H1 (cell line): ENCODE measurements around the gene SCN10A. TPM values are rescaled to one million over a fixed set of nuclear protein-coding genes. Genes with fewer than 3 reads are reported as not detected.

ENCODE experiments used
- CTCF ChIA-PET: fragments of 300-600 bp; sonication (Branson Sonifier 250); formaldehyde crosslinking; loops from one replicate; lab custom pipeline; 2021; ENCODE audit not compliant: partially characterized antibody; lab: Charles Lee
- POLR2A ChIA-PET: fragments of 300-600 bp; sonication (Branson Sonifier 250); formaldehyde crosslinking; loops from one replicate; lab custom pipeline; 2021; ENCODE audit warnings: inconsistent platforms; ENCODE audit not compliant: partially characterized antibody; lab: Charles Lee
- DNase-seq, 2 experiments: peaks; one replicate each; pipeline versions ENCODE4 v3.0.0 to v3.0.0-alpha.2; 2010 to 2022; ENCODE audit warnings: low spot score in 2 of 2, low read depth in 1 of 2, mixed read lengths in 1 of 2
- FAIRE-seq: peaks from 2 replicates; lab custom pipeline; 2011; peaks lifted over from hg19 to GRCh38; lab: Jason Lieb, UNC
- H2AFZ ChIP-seq: 2 replicates; pipeline ENCODE4 v1.8.1; 2012; ENCODE audit warnings: low read length, inconsistent platforms
- H2AK5ac ChIP-seq: 2 replicates; pipeline ENCODE4 v1.6.1; 2013; ENCODE audit warnings: low read depth, low read length
- H2BK120ac ChIP-seq: replicated peaks from 2 replicates; pipeline ENCODE3; 2013; ENCODE audit warnings: low read depth, low read length, inconsistent platforms
- H2BK12ac ChIP-seq: 2 replicates; pipeline ENCODE4 v1.6.1; 2013; ENCODE audit warnings: low read depth, low read length
- H2BK15ac ChIP-seq: 2 replicates; pipeline ENCODE4 v1.6.1; 2013; ENCODE audit warnings: low read length
- H2BK20ac ChIP-seq: 2 replicates; pipeline ENCODE4 v1.6.1; 2013; ENCODE audit warnings: low read length
- H2BK5ac ChIP-seq: 2 replicates; pipeline ENCODE4 v1.6.1; 2013; ENCODE audit warnings: low read depth, low read length
- H3K14ac ChIP-seq: 2 replicates; pipeline ENCODE4 v1.6.1; 2013; ENCODE audit warnings: inconsistent platforms; ENCODE audit not compliant: insufficient read length
- H3K18ac ChIP-seq: 2 replicates; pipeline ENCODE4 v1.6.1; 2013; ENCODE audit warnings: low read length; ENCODE audit errors: extremely low read depth
- H3K23ac ChIP-seq: 2 replicates; pipeline ENCODE4 v1.6.1; 2013; ENCODE audit warnings: inconsistent platforms; ENCODE audit not compliant: insufficient read length
- H3K23me2 ChIP-seq: 2 replicates; pipeline ENCODE4 v1.6.1; 2013; ENCODE audit warnings: low read depth, low read length
- H3K27ac ChIP-seq: 2 replicates; pipeline ENCODE4 v1.6.1; 2011; ENCODE audit warnings: low read depth, low read length, inconsistent platforms
- H3K27me3 ChIP-seq, 4 experiments: replicated peaks in 1 of 4; 1 replicate in 1 of 4; 2 replicates in 3 of 4; pipeline versions ENCODE4 v1.6.1 to v1.8.1; 2011 to 2013; ENCODE audit warnings: low read length in 3 of 4, mild to moderate bottlenecking in 3 of 4, inconsistent platforms in 2 of 4, mixed read lengths in 2 of 4, moderate library complexity in 1 of 4; ENCODE audit not compliant: control insufficient read depth in 3 of 4, insufficient read depth in 3 of 4; ENCODE audit errors: extremely low read depth in 1 of 4
- H3K36me3 ChIP-seq, 4 experiments: 2 replicates each; pipeline versions ENCODE4 v1.6.1 to v1.8.1; 2011 to 2013; ENCODE audit warnings: mild to moderate bottlenecking in 4 of 4, low read length in 3 of 4, moderate library complexity in 2 of 4, control low read depth in 1 of 4, inconsistent platforms in 1 of 4; ENCODE audit not compliant: insufficient read depth in 4 of 4, control insufficient read depth in 2 of 4
- H3K4ac ChIP-seq: replicated peaks from 2 replicates; pipeline ENCODE3; 2013; ENCODE audit warnings: low read length, low read depth, mixed read lengths, inconsistent platforms; ENCODE audit not compliant: insufficient read length
- H3K4me1 ChIP-seq, 4 experiments: replicated peaks in 1 of 4; 1 replicate in 1 of 4; 2 replicates in 3 of 4; pipeline versions ENCODE4 v1.6.1 to v1.8.1; 2011 to 2013; ENCODE audit warnings: low read length in 3 of 4, inconsistent platforms in 2 of 4, mixed read lengths in 1 of 4; ENCODE audit not compliant: insufficient read depth in 4 of 4, control insufficient read depth in 3 of 4
- H3K4me2 ChIP-seq, 2 experiments: 2 replicates each; pipeline versions ENCODE4 v1.6.1 to v1.8.1; 2011 to 2013; ENCODE audit warnings: low read depth in 2 of 2, low read length in 2 of 2, control low read depth in 1 of 2, inconsistent platforms in 1 of 2, mild to moderate bottlenecking in 1 of 2; ENCODE audit not compliant: insufficient read depth in 1 of 2
- H3K4me3 ChIP-seq, 4 experiments: fragments of 200-600, 300-600 bp in 1 of 4; sonication (generic), shearing (Covaris generic), sonication (Bioruptor Twin) in 1 of 4; 2 replicates each; pipeline versions ENCODE4 v1.5.1 to v1.8.1; 2011 to 2016; ENCODE audit warnings: low read length in 4 of 4, low read depth in 3 of 4, control low read depth in 2 of 4, inconsistent platforms in 2 of 4, mild to moderate bottlenecking in 2 of 4, mixed read lengths in 1 of 4, moderate library complexity in 1 of 4; ENCODE audit not compliant: insufficient read depth in 2 of 4; ENCODE audit errors: extremely low read depth in 1 of 4
- H3K56ac ChIP-seq: replicated peaks from 2 replicates; pipeline ENCODE3; 2013; ENCODE audit warnings: low read depth, mild to moderate bottlenecking, mixed read lengths, low read length, inconsistent platforms; ENCODE audit not compliant: insufficient read length
- H3K79me1 ChIP-seq: 2 replicates; pipeline ENCODE4 v1.6.1; 2013; ENCODE audit warnings: low read depth, low read length, control low read depth
- H3K79me2 ChIP-seq, 2 experiments: 2 replicates each; pipeline versions ENCODE4 v1.6.1 to v1.8.1; 2012 to 2013; ENCODE audit warnings: low read length in 2 of 2, mild to moderate bottlenecking in 2 of 2, inconsistent platforms in 1 of 2; ENCODE audit not compliant: insufficient read depth in 2 of 2, control insufficient read depth in 1 of 2
- H3K9ac ChIP-seq, 4 experiments: replicated peaks in 1 of 4; 1 replicate in 1 of 4; 2 replicates in 3 of 4; pipeline versions ENCODE4 v1.6.1 to v1.8.1; 2011 to 2013; ENCODE audit warnings: low read depth in 3 of 4, low read length in 3 of 4, control low read depth in 2 of 4, mild to moderate bottlenecking in 2 of 4, moderate library complexity in 2 of 4, inconsistent platforms in 1 of 4; ENCODE audit errors: extremely low read depth in 1 of 4
- H3K9me3 ChIP-seq, 2 experiments: 2 replicates each; pipeline versions ENCODE4 v1.6.1 to v1.8.1; 2012 to 2013; ENCODE audit warnings: mild to moderate bottlenecking in 2 of 2, moderate library complexity in 2 of 2, control low read depth in 1 of 2, inconsistent platforms in 1 of 2, low read depth in 1 of 2, low read length in 1 of 2, mixed read lengths in 1 of 2; ENCODE audit not compliant: insufficient read depth in 2 of 2
- H4K20me1 ChIP-seq, 2 experiments: replicated peaks in 1 of 2; 2 replicates each; pipeline versions ENCODE3 to v1.8.1; 2011 to 2013; ENCODE audit warnings: inconsistent platforms in 2 of 2, low read length in 2 of 2, mild to moderate bottlenecking in 1 of 2; ENCODE audit not compliant: insufficient read depth in 2 of 2, control insufficient read depth in 1 of 2
- H4K5ac ChIP-seq: 2 replicates; pipeline ENCODE4 v1.6.1; 2013; ENCODE audit warnings: low read length, low read depth, mixed read lengths, inconsistent platforms; ENCODE audit not compliant: insufficient read length
- H4K8ac ChIP-seq: 2 replicates; pipeline ENCODE4 v1.8.0; 2013; ENCODE audit warnings: mild to moderate bottlenecking, moderate library complexity, low read length, inconsistent platforms; ENCODE audit not compliant: insufficient read depth; ENCODE audit errors: extremely low read depth
- H4K91ac ChIP-seq: replicated peaks from 2 replicates; pipeline ENCODE3; 2013; ENCODE audit warnings: low read length, mixed read lengths, inconsistent platforms; ENCODE audit not compliant: insufficient read length
- CREB1 ChIP-seq: IDR thresholded peaks from 2 replicates; pipeline ENCODE4 v1.6.1; 2012; ENCODE audit warnings: inconsistent platforms
- CTBP2 ChIP-seq: IDR thresholded peaks from 2 replicates; pipeline ENCODE4 v1.7.0; 2011; ENCODE audit warnings: borderline replicate concordance, mild to moderate bottlenecking, moderate library complexity, mixed read lengths, low read length; ENCODE audit not compliant: insufficient read depth, insufficient read length
- E2F6 ChIP-seq: IDR thresholded peaks from 2 replicates; pipeline ENCODE4 v1.6.1; 2012; ENCODE audit warnings: inconsistent platforms
- SIRT6 ChIP-seq: IDR thresholded peaks from one replicate; pipeline ENCODE4 v1.7.1; 2012; ENCODE audit warnings: low read length, inconsistent platforms
- WGBS, 2 experiments: shearing (Covaris generic) in 1 of 2; methylation state at CpG; one replicate each; pipeline versions ENCODE4 v1.1.6 to v1.1.7; 2013 to 2015; ENCODE audit warnings: low lambda C conversion rate in 2 of 2, mixed read lengths in 2 of 2, inconsistent platforms in 1 of 2, low coverage in 1 of 2, missing lambda C conversion rate in 1 of 2; ENCODE audit not compliant: insufficient replicate concordance in 2 of 2, insufficient coverage in 1 of 2, insufficient read length in 1 of 2; ENCODE audit errors: extremely low coverage in 1 of 2, missing lambda C conversion rate in 1 of 2; 5-methylcytosine and 5-hydroxymethylcytosine counted together
- polyA plus RNA-seq, 7 experiments: library from polyadenylated mRNA; depleted of rRNA in 3 of 7; stranded (reverse) in 5 of 7; unstranded in 2 of 7; fragments of >200 nt in 5 of 7; fragments of 200-250 nt in 2 of 7; gene quantifications; 1 replicate in 5 of 7; 2 replicates in 1 of 7; 4 replicates in 1 of 7; pipeline versions ENCODE4 v1.2.1 to v1.2.3, GENCODE V29; 2011 to 2013; ENCODE audit warnings: missing spikeins in 2 of 7, mixed read lengths in 2 of 7
- total RNA-seq: library from RNA; stranded (reverse); fragmentation: NEBNext Ultra II Directional; extraction: Animal tissue kit (Norgen Biotek cat#: 25700); gene quantifications from 2 replicates; pipeline ENCODE4 v1.2.1, GENCODE V29; 2021

Gene SCN10A
- total and polyA plus RNA-seq, 2 of the 8 experiments (the other 6 are each of a cell fraction or from before 2014, with no cell fraction given) = not detected

DNA sequence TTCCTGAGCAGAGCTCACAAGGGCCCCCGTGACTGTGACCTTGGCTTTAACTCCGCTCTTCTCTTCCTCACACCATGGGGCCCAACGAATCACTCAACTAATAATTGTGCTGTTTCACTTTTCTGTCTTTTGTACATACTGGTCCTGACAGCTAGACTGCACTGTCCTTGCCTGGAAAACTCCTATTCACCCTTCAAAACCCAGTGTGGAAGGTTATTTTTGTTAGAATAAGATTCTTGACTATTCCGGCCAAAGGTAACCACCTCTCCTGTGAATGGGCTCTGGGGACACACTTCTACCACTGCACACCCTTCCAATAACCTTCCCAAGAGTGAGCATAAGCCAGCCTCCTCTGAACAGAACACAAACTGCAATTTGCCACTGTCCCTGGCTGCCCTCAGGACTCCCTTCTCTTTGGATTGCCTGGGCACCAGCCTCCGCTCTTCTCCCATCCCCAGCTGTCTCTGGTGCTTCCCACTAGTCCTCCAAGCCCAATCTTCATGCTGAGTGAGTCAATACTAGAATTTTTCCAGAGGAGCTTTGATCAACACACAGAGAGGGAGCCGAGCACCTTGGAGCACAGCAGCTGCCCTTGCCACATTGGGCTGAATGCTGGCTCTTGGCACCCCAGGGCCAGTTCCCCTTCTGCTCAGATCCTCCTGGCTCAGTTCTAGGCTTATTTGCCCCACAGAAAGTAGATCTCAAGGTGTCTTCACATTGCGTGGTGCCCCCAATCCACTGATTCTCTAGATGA, 168.6 kb downstream of the SCN10A start:
- Histone ChIP-seq H3K23me2 (peaks cover 14% of the 10 kb centered on the region; the same call in 1 of the 2 replicates), H2AFZ (no peak overlapping the region), H3K27me3 (peaks cover 0 to 40% (median 28%) of the 10 kb centered on the region in 4 experiments; a peak in 6 of 7 replicates), H2BK120ac (no peak overlapping the region), H2BK15ac (0 out of 2 replicates have a peak overlapping the region, but pooled peaks have one; percentile 53), H4K91ac (no peak overlapping the region), H3K9me3 (no peaks in the 10 kb centered on the region), H3K36me3 (no peaks in the 10 kb centered on the region), H3K23ac (no peak overlapping the region), H4K20me1 (peaks cover 0 to 28% of the 10 kb centered on the region in 2 experiments), H3K56ac (no peak overlapping the region), H2BK20ac (no peak overlapping the region), H2BK5ac (no peak overlapping the region), H3K79me2 (no peaks in the 10 kb centered on the region; a peak in 1 of 4 replicates), H3K18ac (no peak overlapping the region), H2AK5ac (no peak overlapping the region), H3K4me2 (no peak overlapping the region), H3K79me1 (0 out of 2 replicates have a peak, but pooled peaks cover 9% of the 10 kb centered on the region), H3K4me3 (no peak overlapping the region), H2BK12ac (no peak overlapping the region), H4K5ac (no peak overlapping the region), H3K4ac (no peak overlapping the region), H3K9ac (no peak overlapping the region), H3K27ac (no peak overlapping the region), H3K4me1 (peaks cover 0 to 13% (median 6%) of the 10 kb centered on the region in 4 experiments; a peak in 5 of 7 replicates), H4K8ac (no peak overlapping the region), H3K14ac (no peak overlapping the region)
- DNase-seq (no peak), FAIRE-seq (no peak)
- 89% methylated on average over 7 of the region's 7 CpGs; no CpG with 5 or more reads in 1 of the 2 experiments for WGBS, 2 experiments
- ChIA-PET CTCF (interaction anchor here (0.8 to 29.3 kb wide), 33 partner anchors 10 to 353 kb away, joined by 3 to 538 read pairs (median 4); partner anchors contain the start of gene EXOG), POLR2A (interaction anchor here (1.1 kb wide), 2 partner anchors 14 to 19 kb away, joined by 3 to 4 read pairs; no protein-coding TSS in a partner anchor)
- no peak for TF ChIP-seq CREB1
- no peak for TF ChIP-seq E2F6
- no peak for TF ChIP-seq CTBP2
- no peak for TF ChIP-seq SIRT6
